Thyroid gland (tissue), 4 donors: Measurements from ENCODE around the gene NUP88. TPM values are rescaled to one million over a fixed set of nuclear protein-coding genes. Genes with fewer than 3 reads are reported as not detected.

Experiments
- DNase-seq, 2 donors: peaks; one replicate each; pipeline ENCODE4 v3.0.0-alpha.2; 2019
- H3K27ac ChIP-seq, 3 donors: fragments of 200-600 bp; sonication (generic); 1 replicate in 2 of 3; 2 replicates in 1 of 3; pipeline ENCODE4 v1.5.1; 2016 to 2019; ENCODE audit warnings: mild to moderate bottlenecking in 1 of 3, moderate library complexity in 1 of 3
- H3K27me3 ChIP-seq: fragments of 200-600 bp; sonication (generic); one replicate; pipeline ENCODE4 v1.5.1; 2019
- H3K36me3 ChIP-seq, 2 donors: fragments of 200-600 bp; sonication (generic); one replicate each; pipeline ENCODE4 v1.5.1; 2016 to 2019
- H3K4me1 ChIP-seq, 2 donors: fragments of 200-600 bp; sonication (generic); one replicate each; pipeline ENCODE4 v1.5.1; 2017 to 2019
- H3K4me3 ChIP-seq, 3 donors: fragments of 200-600 bp; sonication (generic); replicated peaks in 1 of 3; 1 replicate in 2 of 3; 2 replicates in 1 of 3; pipeline ENCODE4 v1.5.1; 2016; ENCODE audit warnings: mild to moderate bottlenecking in 1 of 3
- H3K9me3 ChIP-seq: fragments of 200-600 bp; sonication (generic); one replicate; pipeline ENCODE4 v1.5.1; 2017
- POLR2A ChIP-seq, 2 donors: fragments of 450-650 bp; IDR thresholded peaks; one replicate each; pipeline ENCODE4 v1.6.1; 2017; ENCODE audit warnings: antibody characterized with exemption in 2 of 2, mild to moderate bottlenecking in 2 of 2, moderate library complexity in 1 of 2
- WGBS, 2 donors: methylation state at CpG; one replicate each; pipeline ENCODE4 v1.1.5; 2017; 5-methylcytosine and 5-hydroxymethylcytosine counted together
- intact Hi-C: fragments of 100-400 bp; cut with DNase I; formaldehyde crosslinking; loops from one replicate; pipeline ENCODE4 v1.15.1; 2023
- total RNA-seq, 4 donors: library from RNA; depleted of rRNA; stranded (reverse); fragments of >200 nt; gene quantifications; one replicate each; pipeline ENCODE4 v1.2.3, GENCODE V29; 2016
- TF ChIP-seq, protein P1 (sequence below), 6 experiments: fragments of 200-600 bp in 3 of 6; fragments of 450-650 bp in 3 of 6; sonication (generic) in 3 of 6; IDR thresholded peaks; one replicate each; pipeline ENCODE4 v1.5.1; 2016 to 2019; ENCODE audit warnings: antibody characterized with exemption in 6 of 6, mild to moderate bottlenecking in 2 of 6, inconsistent platforms in 1 of 6, moderate library complexity in 1 of 6

Gene NUP88
- total RNA-seq, 4 donors from 2014 or later: 84.8 to 158 (median 134) TPM

DNA sequence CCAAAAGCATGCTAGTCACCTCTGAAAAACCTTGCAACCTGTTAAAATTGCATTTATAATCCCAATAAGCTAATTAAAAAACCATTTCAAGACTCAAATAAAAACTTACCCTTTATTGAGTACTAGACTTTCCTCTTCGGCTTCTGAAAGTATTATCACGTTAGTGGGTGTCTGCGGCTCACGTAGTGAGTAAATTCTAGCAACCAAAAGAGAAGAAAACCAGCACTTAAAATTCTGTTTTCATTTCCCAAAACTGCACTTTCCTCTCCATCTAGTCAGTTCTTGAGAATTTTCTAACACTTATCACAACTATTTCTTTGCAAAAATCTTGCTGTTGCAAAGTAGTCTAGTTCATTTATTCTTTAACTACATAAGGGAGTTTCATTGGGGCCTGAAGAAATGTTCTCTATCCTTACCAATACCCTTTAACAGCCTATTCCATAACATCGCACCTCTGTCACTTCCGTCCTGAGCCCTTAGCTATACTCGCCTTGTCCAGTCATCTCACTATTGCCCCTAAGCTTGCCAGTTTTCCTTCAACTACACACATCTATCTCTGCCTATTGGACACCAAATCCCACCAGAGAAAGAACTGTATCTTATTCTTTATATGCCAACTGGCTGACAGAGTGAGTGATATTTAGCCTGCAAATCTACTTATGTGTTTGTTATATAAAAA, 8.7 kb downstream of the NUP88 start:
- H3K4me3 ChIP-seq: no peak overlapping the region
- intact Hi-C loops: no loop called here
- H3K9me3 ChIP-seq: no peaks in the 10 kb centered on the region
- no peaks in the 10 kb centered on the region for H3K27me3 ChIP-seq
- H3K36me3 ChIP-seq: peaks cover 70 to 75% of the 10 kb centered on the region in 2 donors
- no peak overlapping the region for H3K27ac ChIP-seq
- WGBS, 2 donors: 95% methylated on average over 7 of the region's 7 CpGs
- TF ChIP-seq, protein P1, sequence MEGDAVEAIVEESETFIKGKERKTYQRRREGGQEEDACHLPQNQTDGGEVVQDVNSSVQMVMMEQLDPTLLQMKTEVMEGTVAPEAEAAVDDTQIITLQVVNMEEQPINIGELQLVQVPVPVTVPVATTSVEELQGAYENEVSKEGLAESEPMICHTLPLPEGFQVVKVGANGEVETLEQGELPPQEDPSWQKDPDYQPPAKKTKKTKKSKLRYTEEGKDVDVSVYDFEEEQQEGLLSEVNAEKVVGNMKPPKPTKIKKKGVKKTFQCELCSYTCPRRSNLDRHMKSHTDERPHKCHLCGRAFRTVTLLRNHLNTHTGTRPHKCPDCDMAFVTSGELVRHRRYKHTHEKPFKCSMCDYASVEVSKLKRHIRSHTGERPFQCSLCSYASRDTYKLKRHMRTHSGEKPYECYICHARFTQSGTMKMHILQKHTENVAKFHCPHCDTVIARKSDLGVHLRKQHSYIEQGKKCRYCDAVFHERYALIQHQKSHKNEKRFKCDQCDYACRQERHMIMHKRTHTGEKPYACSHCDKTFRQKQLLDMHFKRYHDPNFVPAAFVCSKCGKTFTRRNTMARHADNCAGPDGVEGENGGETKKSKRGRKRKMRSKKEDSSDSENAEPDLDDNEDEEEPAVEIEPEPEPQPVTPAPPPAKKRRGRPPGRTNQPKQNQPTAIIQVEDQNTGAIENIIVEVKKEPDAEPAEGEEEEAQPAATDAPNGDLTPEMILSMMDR (IDR thresholded peaks at IDR 0.05): no peak
- no peak for TF ChIP-seq POLR2A (IDR thresholded peaks at IDR 0.05)
- no peaks in the 10 kb centered on the region for H3K4me1 ChIP-seq
- DNase-seq: no peak

- no peak overlapping the region for H3K4me3 ChIP-seq
- H3K36me3 ChIP-seq: peaks cover 84 to 86% of the 10 kb centered on the region in 2 donors
- no peak for DNase-seq
Measured at GRCh38 chr17:5408186-5408585, 11.3 kb downstream of the NUP88 start.

GRCh38 chr17:5405400-5405799, 14.1 kb downstream of the NUP88 start:
- TF ChIP-seq, protein P1 (IDR thresholded peaks at IDR 0.05): no peak
- TF ChIP-seq POLR2A (IDR thresholded peaks at IDR 0.05): no peak
- Histone ChIP-seq H3K4me3 (no peak overlapping the region), H3K27ac (no peak overlapping the region), H3K9me3 (no peaks in the 10 kb centered on the region), H3K4me1 (no peaks in the 10 kb centered on the region), H3K36me3 (peaks cover 89 to 92% of the 10 kb centered on the region in 2 donors), H3K27me3 (no peaks in the 10 kb centered on the region)
- 93 to 94% methylated on average over 4 of the region's 4 CpGs for WGBS, 2 donors
- intact Hi-C loops: no loop called here
- DNase-seq: no peak

More at GRCh38 chr17:5408186-5408585, 11.3 kb downstream of the NUP88 start:
- Histone ChIP-seq H3K27ac (no peak overlapping the region), H3K9me3 (no peaks in the 10 kb centered on the region), H3K4me1 (no peaks in the 10 kb centered on the region), H3K27me3 (no peaks in the 10 kb centered on the region)
- TF ChIP-seq POLR2A (IDR thresholded peaks at IDR 0.05): no peak
- TF ChIP-seq, protein P1 (IDR thresholded peaks at IDR 0.05): no peak
- 81 to 85% methylated on average over 5 of the region's 5 CpGs for WGBS, 2 donors
- intact Hi-C loops: no loop called here

GRCh38 chr17:5399767-5400166, 19.7 kb downstream of the NUP88 start:
- Histone ChIP-seq H3K9me3 (no peaks in the 10 kb centered on the region), H3K36me3 (peaks cover 75 to 89% of the 10 kb centered on the region in 2 donors), H3K4me3 (no peak overlapping the region), H3K27ac (no peak overlapping the region), H3K4me1 (no peaks in the 10 kb centered on the region), H3K27me3 (no peaks in the 10 kb centered on the region)
- WGBS, 2 donors: 89 to 90% methylated on average over 6 of the region's 6 CpGs
- TF ChIP-seq POLR2A (IDR thresholded peaks at IDR 0.05): no peak
- TF ChIP-seq, protein P1 (IDR thresholded peaks at IDR 0.05): no peak
- intact Hi-C loops: no loop called here
- no peak for DNase-seq

DNA sequence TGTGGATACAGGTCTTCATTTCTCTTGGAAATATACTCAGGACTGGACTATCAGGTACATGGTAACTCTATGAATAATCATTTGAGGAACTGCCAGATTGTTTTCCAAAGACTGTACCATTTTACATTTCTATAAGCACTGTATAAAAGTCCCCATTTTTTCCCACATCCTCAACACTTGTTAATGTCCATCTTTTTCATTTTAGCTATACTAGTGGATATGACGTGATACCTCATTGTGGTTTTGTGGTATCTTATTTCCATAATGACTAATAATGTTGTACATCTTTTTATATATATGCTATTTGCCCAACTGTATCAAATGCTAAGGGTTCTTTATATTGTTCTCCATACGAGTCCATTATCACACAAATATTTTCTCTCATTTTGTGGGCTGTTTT, 22.9 kb downstream of the NUP88 start:
- intact Hi-C loops: no loop called here
- H3K4me3 ChIP-seq: no peak overlapping the region
- no peaks in the 10 kb centered on the region for H3K9me3 ChIP-seq
- H3K4me1 ChIP-seq: no peaks in the 10 kb centered on the region
- H3K27me3 ChIP-seq: no peaks in the 10 kb centered on the region
- no peak for DNase-seq
- no peak for TF ChIP-seq POLR2A (IDR thresholded peaks at IDR 0.05)
- TF ChIP-seq, protein P1 (IDR thresholded peaks at IDR 0.05): no peak
- H3K27ac ChIP-seq: no peak overlapping the region
- 94 to 96% methylated on average over 2 of the region's 2 CpGs for WGBS, 2 donors
- H3K36me3 ChIP-seq: peaks cover 66 to 90% of the 10 kb centered on the region in 2 donors
